HEK293 (cell line): ENCODE results near the gene ACTA2.

Experiments used
- CTCF ChIA-PET: fragments of 350-600 bp; formaldehyde crosslinking; extraction: SDS; loops from one replicate; lab custom pipeline; 2021; ENCODE audit warnings: antibody characterized with exemption; lab: Yijun Ruan, JAX
- POLR2A ChIA-PET: fragments of 300-600 bp; formaldehyde crosslinking; extraction: SDS; loops from one replicate; lab custom pipeline; 2020; ENCODE audit warnings: antibody characterized with exemption, inconsistent platforms; lab: Yijun Ruan, JAX
- H3K27ac ChIP-seq: fragments of 200-500 bp; sonication (Bioruptor generic); 2 replicates; pipeline ENCODE4 v1.5.1; 2014; ENCODE audit warnings: low read depth, low read length, control low read depth, inconsistent platforms; ENCODE audit errors: extremely low read depth
- H3K36me3 ChIP-seq, 2 experiments: fragments of 200-500 bp in 1 of 2; sonication (Bioruptor generic) in 1 of 2; 1 replicate in 1 of 2; 2 replicates in 1 of 2; pipeline ENCODE4 v1.5.1; 2014 to 2017; ENCODE audit warnings: inconsistent platforms in 2 of 2, low read length in 2 of 2; ENCODE audit not compliant: control insufficient read depth in 2 of 2, insufficient read depth in 1 of 2
- H3K4me1 ChIP-seq: fragments of 200-500 bp; sonication (Bioruptor generic); 2 replicates; pipeline ENCODE4 v1.5.1; 2014; ENCODE audit warnings: mild to moderate bottlenecking, low read length, inconsistent platforms; ENCODE audit not compliant: control insufficient read depth, insufficient read depth
- H3K4me3 ChIP-seq: 2 replicates; pipeline ENCODE4 v1.5.1; 2011; ENCODE audit warnings: low read depth, mild to moderate bottlenecking, control low read depth, low read length, moderate library complexity
- H3K9me3 ChIP-seq: fragments of 200-500 bp; sonication (Bioruptor generic); 2 replicates; pipeline ENCODE4 v1.5.1; 2014; ENCODE audit warnings: low read depth, low read length, inconsistent platforms; ENCODE audit not compliant: control insufficient read depth, insufficient read depth
- BCL11B ChIP-seq: fragments of 450-650 bp; formaldehyde crosslinking; IDR thresholded peaks from 2 replicates; pipeline ENCODE4 v1.5.1; 2016; ENCODE audit warnings: low read depth, missing biosample characterization, missing genetic modification characterization
- FEZF1 ChIP-seq: fragments of 450-650 bp; formaldehyde crosslinking; IDR thresholded peaks from 2 replicates; pipeline ENCODE4 v1.5.1; 2016; ENCODE audit warnings: missing biosample characterization, missing genetic modification characterization
- HOXD13 ChIP-seq: sonication (generic); formaldehyde crosslinking; IDR thresholded peaks from 2 replicates; pipeline ENCODE4 v1.8.0; 2022; ENCODE audit warnings: missing genetic modification reagents, borderline replicate concordance
- KLF16 ChIP-seq: fragments of 450-650 bp; formaldehyde crosslinking; IDR thresholded peaks from 2 replicates; pipeline ENCODE4 v1.5.1; 2017; ENCODE audit warnings: missing biosample characterization, missing genetic modification characterization
- KLF9 ChIP-seq: fragments of 450-650 bp; formaldehyde crosslinking; IDR thresholded peaks from 2 replicates; pipeline ENCODE4 v1.5.1; 2016; ENCODE audit warnings: missing biosample characterization, missing genetic modification characterization, low read depth
- OSR2 ChIP-seq: fragments of 450-650 bp; formaldehyde crosslinking; IDR thresholded peaks from 2 replicates; pipeline ENCODE4 v1.5.1; 2016; ENCODE audit warnings: missing biosample characterization, missing genetic modification characterization
- TRIM28 ChIP-seq: IDR thresholded peaks from 2 replicates; pipeline ENCODE4 v1.6.1; 2011; ENCODE audit warnings: low read length, control low read depth, borderline replicate concordance
- TSHZ1 ChIP-seq: fragments of 450-650 bp; formaldehyde crosslinking; IDR thresholded peaks from 2 replicates; pipeline ENCODE4 v1.5.1; 2016; ENCODE audit warnings: missing biosample characterization, missing genetic modification characterization, borderline replicate concordance
- ZBTB17 ChIP-seq: fragments of 450-650 bp; formaldehyde crosslinking; IDR thresholded peaks from 2 replicates; pipeline ENCODE4 v1.5.1; 2016; ENCODE audit warnings: missing biosample characterization, missing genetic modification characterization
- ZEB2 ChIP-seq: fragments of 450-650 bp; formaldehyde crosslinking; IDR thresholded peaks from 2 replicates; pipeline ENCODE4 v1.5.1; 2016; ENCODE audit warnings: missing biosample characterization, missing genetic modification characterization
- ZFP37 ChIP-seq: fragments of 450-650 bp; formaldehyde crosslinking; IDR thresholded peaks from 2 replicates; pipeline ENCODE4 v1.5.1; 2016; ENCODE audit warnings: missing biosample characterization, missing genetic modification characterization
- ZNF121 ChIP-seq: fragments of 450-650 bp; formaldehyde crosslinking; IDR thresholded peaks from 2 replicates; pipeline ENCODE4 v1.5.1; 2016; ENCODE audit warnings: missing biosample characterization, missing genetic modification characterization
- ZNF169 ChIP-seq: fragments of 450-650 bp; formaldehyde crosslinking; IDR thresholded peaks from 2 replicates; pipeline ENCODE4 v1.5.1; 2016; ENCODE audit warnings: missing biosample characterization, missing genetic modification characterization
- ZNF214 ChIP-seq: fragments of 450-650 bp; formaldehyde crosslinking; IDR thresholded peaks from 2 replicates; pipeline ENCODE4 v1.5.1; 2017; ENCODE audit warnings: missing biosample characterization, mild to moderate bottlenecking, missing genetic modification characterization, borderline replicate concordance
- ZNF350 ChIP-seq: fragments of 450-650 bp; formaldehyde crosslinking; IDR thresholded peaks from 2 replicates; pipeline ENCODE4 v1.5.0; 2017; ENCODE audit warnings: missing biosample characterization, mild to moderate bottlenecking, missing genetic modification characterization
- ZNF354C ChIP-seq: fragments of 450-650 bp; formaldehyde crosslinking; IDR thresholded peaks from 2 replicates; pipeline ENCODE4 v1.5.1; 2016; ENCODE audit warnings: missing biosample characterization, missing genetic modification characterization, low read depth, borderline replicate concordance
- ZNF362 ChIP-seq: fragments of 450-650 bp; formaldehyde crosslinking; IDR thresholded peaks from 2 replicates; pipeline ENCODE4 v1.5.1; 2016; ENCODE audit warnings: missing biosample characterization, missing genetic modification characterization
- ZNF488 ChIP-seq: fragments of 450-650 bp; formaldehyde crosslinking; IDR thresholded peaks from 2 replicates; pipeline ENCODE4 v1.5.1; 2016; ENCODE audit warnings: missing biosample characterization, missing genetic modification characterization
- ZNF510 ChIP-seq: fragments of 450-650 bp; formaldehyde crosslinking; IDR thresholded peaks from 2 replicates; pipeline ENCODE4 v1.5.1; 2018; ENCODE audit warnings: mild to moderate bottlenecking, missing genetic modification characterization, missing biosample characterization; ENCODE audit not compliant: insufficient replicate concordance
- ZNF561 ChIP-seq: fragments of 450-650 bp; IDR thresholded peaks from 2 replicates; pipeline ENCODE4 v1.5.1; 2018; ENCODE audit warnings: missing biosample characterization, missing genetic modification characterization, borderline replicate concordance
- ZNF629 ChIP-seq: fragments of 450-650 bp; formaldehyde crosslinking; IDR thresholded peaks from 2 replicates; pipeline ENCODE4 v1.5.1; 2017; ENCODE audit warnings: missing biosample characterization, missing genetic modification characterization
- ZNF639 ChIP-seq: fragments of 450-650 bp; formaldehyde crosslinking; IDR thresholded peaks from 2 replicates; pipeline ENCODE4 v1.5.1; 2016; ENCODE audit warnings: missing biosample characterization, missing genetic modification characterization
- ZNF660 ChIP-seq: fragments of 450-650 bp; IDR thresholded peaks from 2 replicates; pipeline ENCODE4 v1.5.1; 2018; ENCODE audit warnings: missing biosample characterization, mild to moderate bottlenecking, missing genetic modification characterization
- ZNF785 ChIP-seq: fragments of 450-650 bp; formaldehyde crosslinking; IDR thresholded peaks from 2 replicates; pipeline ENCODE4 v1.5.1; 2016; ENCODE audit warnings: missing biosample characterization, missing genetic modification characterization
- ZNF791 ChIP-seq: fragments of 450-650 bp; formaldehyde crosslinking; IDR thresholded peaks from 2 replicates; pipeline ENCODE4 v1.5.1; 2016; ENCODE audit warnings: missing biosample characterization, missing genetic modification characterization
- TF ChIP-seq, protein P1 (sequence below): fragments of 450-650 bp; formaldehyde crosslinking; IDR thresholded peaks from 2 replicates; pipeline ENCODE4 v1.5.1; 2016; ENCODE audit warnings: missing biosample characterization, missing genetic modification characterization
- TF ChIP-seq, protein P2 (sequence below): fragments of 450-650 bp; formaldehyde crosslinking; IDR thresholded peaks from 2 replicates; pipeline ENCODE4 v1.5.1; 2016; ENCODE audit warnings: missing biosample characterization, missing genetic modification characterization

ACTA2 gene

DNA sequence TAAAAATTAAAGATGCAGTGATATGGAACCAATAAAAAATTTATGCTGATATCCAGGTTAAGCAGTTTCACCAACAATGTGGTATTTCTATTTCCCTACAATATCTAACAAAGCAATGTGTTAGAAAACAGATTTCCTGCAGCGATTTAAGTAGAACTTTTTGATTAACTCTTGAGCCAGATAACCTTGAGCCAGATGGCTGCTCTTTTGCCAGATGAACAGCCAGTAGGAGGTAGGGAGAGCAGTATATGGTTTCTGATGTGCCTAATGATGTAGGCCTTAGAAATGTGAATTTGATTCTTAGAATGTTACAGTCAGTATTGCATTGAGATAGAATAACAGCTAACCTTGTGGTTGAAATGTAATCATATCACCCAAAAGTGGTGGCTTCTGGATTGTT is 41.5 kb downstream of the ACTA2 start:
- TF ChIP-seq, protein P1, sequence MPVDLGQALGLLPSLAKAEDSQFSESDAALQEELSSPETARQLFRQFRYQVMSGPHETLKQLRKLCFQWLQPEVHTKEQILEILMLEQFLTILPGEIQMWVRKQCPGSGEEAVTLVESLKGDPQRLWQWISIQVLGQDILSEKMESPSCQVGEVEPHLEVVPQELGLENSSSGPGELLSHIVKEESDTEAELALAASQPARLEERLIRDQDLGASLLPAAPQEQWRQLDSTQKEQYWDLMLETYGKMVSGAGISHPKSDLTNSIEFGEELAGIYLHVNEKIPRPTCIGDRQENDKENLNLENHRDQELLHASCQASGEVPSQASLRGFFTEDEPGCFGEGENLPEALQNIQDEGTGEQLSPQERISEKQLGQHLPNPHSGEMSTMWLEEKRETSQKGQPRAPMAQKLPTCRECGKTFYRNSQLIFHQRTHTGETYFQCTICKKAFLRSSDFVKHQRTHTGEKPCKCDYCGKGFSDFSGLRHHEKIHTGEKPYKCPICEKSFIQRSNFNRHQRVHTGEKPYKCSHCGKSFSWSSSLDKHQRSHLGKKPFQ (tag by site-specific recombination), result no peak
- no peak for TF ChIP-seq ZNF785 (tag by site-specific recombination)
- no peak for TF ChIP-seq ZNF214 (tag by site-specific recombination)
- TF ChIP-seq, protein P2, sequence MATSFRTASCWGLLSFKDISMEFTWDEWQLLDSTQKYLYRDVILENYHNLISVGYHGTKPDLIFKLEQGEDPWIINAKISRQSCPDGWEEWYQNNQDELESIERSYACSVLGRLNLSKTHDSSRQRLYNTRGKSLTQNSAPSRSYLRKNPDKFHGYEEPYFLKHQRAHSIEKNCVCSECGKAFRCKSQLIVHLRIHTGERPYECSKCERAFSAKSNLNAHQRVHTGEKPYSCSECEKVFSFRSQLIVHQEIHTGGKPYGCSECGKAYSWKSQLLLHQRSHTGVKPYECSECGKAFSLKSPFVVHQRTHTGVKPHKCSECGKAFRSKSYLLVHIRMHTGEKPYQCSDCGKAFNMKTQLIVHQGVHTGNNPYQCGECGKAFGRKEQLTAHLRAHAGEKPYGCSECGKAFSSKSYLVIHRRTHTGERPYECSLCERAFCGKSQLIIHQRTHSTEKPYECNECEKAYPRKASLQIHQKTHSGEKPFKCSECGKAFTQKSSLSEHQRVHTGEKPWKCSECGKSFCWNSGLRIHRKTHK, result no peak
- no peak for TF ChIP-seq ZNF354C
- no peak for TF ChIP-seq TSHZ1 (tag by site-specific recombination)
- TF ChIP-seq ZNF350 (tag by site-specific recombination), result no peak
- no peak for TF ChIP-seq ZNF629 (tag by site-specific recombination)
- TF ChIP-seq HOXD13 (CRISPR knock-in tag), result no peak
- TF ChIP-seq ZNF488 (tag by site-specific recombination), result no peak
- no peak for TF ChIP-seq OSR2 (tag by site-specific recombination)
- TF ChIP-seq ZNF510, result no peak
- CTCF ChIA-PET, result interaction anchor here (1.2 kb wide), 1 partner anchor 306 kb away, joined by 3 read pairs; no protein-coding TSS in a partner anchor
- Histone ChIP-seq H3K4me1 (no peaks in the 10 kb centered on the region), H3K4me3 (no peak overlapping the region), H3K9me3 (no peaks in the 10 kb centered on the region), H3K27ac (no peak overlapping the region), H3K36me3 (peaks cover 4 to 5% of the 10 kb centered on the region in 2 experiments)
- POLR2A ChIA-PET, result no interaction called here

- no peaks in the 10 kb centered on the region for H3K9me3 ChIP-seq
- H3K4me3 ChIP-seq, result no peak overlapping the region
- H3K4me1 ChIP-seq, result no peaks in the 10 kb centered on the region
- CTCF ChIA-PET, result interaction anchor here (0.6 kb wide), 1 partner anchor 121 kb away, joined by 3 read pairs; no protein-coding TSS in a partner anchor
- POLR2A ChIA-PET, result no interaction called here
- peaks cover 8 to 14% of the 10 kb centered on the region in 2 experiments for H3K36me3 ChIP-seq
- H3K27ac ChIP-seq, result no peak overlapping the region
- TF ChIP-seq ZNF791 (no peak), TRIM28 (no peak), ZNF639 (tag by site-specific recombination) (no peak), KLF9 (tag by site-specific recombination) (no peak), ZNF214 (tag by site-specific recombination) (no peak), FEZF1 (tag by site-specific recombination) (no peak), ZNF362 (tag by site-specific recombination) (no peak), KLF16 (tag by site-specific recombination) (no peak), ZNF660 (tag by site-specific recombination) (no peak), ZEB2 (tag by site-specific recombination) (no peak), ZNF561 (tag by site-specific recombination) (no peak), BCL11B (tag by site-specific recombination) (no peak), ZFP37 (tag by site-specific recombination) (no peak), ZNF121 (tag by site-specific recombination) (no peak), ZBTB17 (tag by site-specific recombination) (no peak), ZNF169 (tag by site-specific recombination) (no peak)
Observed at GRCh38 chr10:88908194-88908593, 44.4 kb downstream of the ACTA2 start.
